ENCODE data around the gene HORMAD2. TPM values are rescaled to one million over a fixed set of nuclear protein-coding genes. Genes with fewer than 3 reads are reported as not detected.

Gene HORMAD2
- total RNA-seq, 1 experiment from 2014 or later, result not detected

DNA sequence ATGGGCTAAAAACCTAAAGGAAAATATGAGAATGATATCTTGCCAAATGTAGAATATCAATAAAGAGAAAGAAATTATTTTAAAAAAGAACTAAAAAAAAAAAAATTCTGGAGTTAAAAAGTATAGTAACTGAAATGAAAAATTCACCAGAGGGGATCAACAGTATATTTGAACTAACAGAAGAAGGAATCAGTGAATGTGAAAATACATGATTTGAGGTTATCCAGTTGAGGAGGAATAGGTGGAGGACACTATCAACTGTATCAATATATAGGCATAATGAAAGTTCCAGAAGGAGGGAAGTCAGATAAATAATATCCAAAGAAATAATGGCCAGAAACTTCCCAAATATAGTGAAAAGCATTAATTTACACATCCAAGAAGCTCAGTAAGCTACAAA is 16.1 kb upstream of the HORMAD2 start (continued):
- no peak for TF ChIP-seq ERG (CRISPR knock-in tag; IDR thresholded peaks at IDR 0.05)
- no peak for TF ChIP-seq PREB (CRISPR knock-in tag; IDR thresholded peaks at IDR 0.05; ENCODE audit: borderline replicate concordance)
- no peak for TF ChIP-seq CTCF (IDR thresholded peaks at IDR 0.05)
- TF ChIP-seq NFATC4 (CRISPR knock-in tag; IDR thresholded peaks at IDR 0.05), result no peak
- no peak for TF ChIP-seq ELF4 (CRISPR knock-in tag; IDR thresholded peaks at IDR 0.05; ENCODE audit: low read depth)

- no peak for DNase-seq (ENCODE audit: low spot score)
- Mint-ChIP-seq H3K27ac (no peak overlapping the region), H3K4me3 (no peak overlapping the region), H3K27me3 (ENCODE audit: low read depth) (peaks cover 10% of the 10 kb centered on the region), H3K9me3 (peaks cover 3% of the 10 kb centered on the region; the same call in 1 of the 2 replicates), H3K4me1 (peaks cover 8% of the 10 kb centered on the region), H3K36me3 (no peaks in the 10 kb centered on the region)
- ATAC-seq, result no peak
- POLR2A ChIA-PET, result no interaction called here
- CTCF ChIA-PET, result no interaction called here
- no peak for TF ChIP-seq ZNF532 (CRISPR knock-in tag; IDR thresholded peaks at IDR 0.05; ENCODE audit: borderline replicate concordance)
- TF ChIP-seq FOXJ3 (CRISPR knock-in tag; IDR thresholded peaks at IDR 0.05; ENCODE audit: borderline replicate concordance), result no peak
- TF ChIP-seq USF1 (CRISPR knock-in tag; IDR thresholded peaks at IDR 0.05), result no peak
- TF ChIP-seq ZNF416 (CRISPR knock-in tag; IDR thresholded peaks at IDR 0.05), result no peak
- no peak for TF ChIP-seq PREB (CRISPR knock-in tag; IDR thresholded peaks at IDR 0.05; ENCODE audit: borderline replicate concordance)
- no peak for TF ChIP-seq ZNF138 (CRISPR knock-in tag; conservative IDR thresholded peaks at IDR 0.05)
- TF ChIP-seq, protein P1, sequence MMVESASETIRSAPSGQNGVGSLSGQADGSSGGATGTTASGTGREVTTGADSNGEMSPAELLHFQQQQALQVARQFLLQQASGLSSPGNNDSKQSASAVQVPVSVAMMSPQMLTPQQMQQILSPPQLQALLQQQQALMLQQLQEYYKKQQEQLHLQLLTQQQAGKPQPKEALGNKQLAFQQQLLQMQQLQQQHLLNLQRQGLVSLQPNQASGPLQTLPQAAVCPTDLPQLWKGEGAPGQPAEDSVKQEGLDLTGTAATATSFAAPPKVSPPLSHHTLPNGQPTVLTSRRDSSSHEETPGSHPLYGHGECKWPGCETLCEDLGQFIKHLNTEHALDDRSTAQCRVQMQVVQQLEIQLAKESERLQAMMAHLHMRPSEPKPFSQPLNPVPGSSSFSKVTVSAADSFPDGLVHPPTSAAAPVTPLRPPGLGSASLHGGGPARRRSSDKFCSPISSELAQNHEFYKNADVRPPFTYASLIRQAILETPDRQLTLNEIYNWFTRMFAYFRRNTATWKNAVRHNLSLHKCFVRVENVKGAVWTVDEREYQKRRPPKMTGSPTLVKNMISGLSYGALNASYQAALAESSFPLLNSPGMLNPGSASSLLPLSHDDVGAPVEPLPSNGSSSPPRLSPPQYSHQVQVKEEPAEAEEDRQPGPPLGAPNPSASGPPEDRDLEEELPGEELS (CRISPR knock-in tag; IDR thresholded peaks at IDR 0.05), result no peak
- no peak for TF ChIP-seq ATF2 (CRISPR knock-in tag; IDR thresholded peaks at IDR 0.05; ENCODE audit: borderline replicate concordance, low read depth)
- no peak for TF ChIP-seq ELF4 (CRISPR knock-in tag; IDR thresholded peaks at IDR 0.05; ENCODE audit: low read depth)
- no peak for TF ChIP-seq SMAD4 (CRISPR knock-in tag; IDR thresholded peaks at IDR 0.05)
- no peak for TF ChIP-seq IRF2 (CRISPR knock-in tag; IDR thresholded peaks at IDR 0.05; ENCODE audit: borderline replicate concordance, low read depth)
- TF ChIP-seq ZNF317 (CRISPR knock-in tag; IDR thresholded peaks at IDR 0.05; ENCODE audit: borderline replicate concordance, low read depth), result no peak
- TF ChIP-seq, protein P2, sequence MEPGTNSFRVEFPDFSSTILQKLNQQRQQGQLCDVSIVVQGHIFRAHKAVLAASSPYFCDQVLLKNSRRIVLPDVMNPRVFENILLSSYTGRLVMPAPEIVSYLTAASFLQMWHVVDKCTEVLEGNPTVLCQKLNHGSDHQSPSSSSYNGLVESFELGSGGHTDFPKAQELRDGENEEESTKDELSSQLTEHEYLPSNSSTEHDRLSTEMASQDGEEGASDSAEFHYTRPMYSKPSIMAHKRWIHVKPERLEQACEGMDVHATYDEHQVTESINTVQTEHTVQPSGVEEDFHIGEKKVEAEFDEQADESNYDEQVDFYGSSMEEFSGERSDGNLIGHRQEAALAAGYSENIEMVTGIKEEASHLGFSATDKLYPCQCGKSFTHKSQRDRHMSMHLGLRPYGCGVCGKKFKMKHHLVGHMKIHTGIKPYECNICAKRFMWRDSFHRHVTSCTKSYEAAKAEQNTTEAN (CRISPR knock-in tag; IDR thresholded peaks at IDR 0.05), result no peak
- TF ChIP-seq, protein P3, sequence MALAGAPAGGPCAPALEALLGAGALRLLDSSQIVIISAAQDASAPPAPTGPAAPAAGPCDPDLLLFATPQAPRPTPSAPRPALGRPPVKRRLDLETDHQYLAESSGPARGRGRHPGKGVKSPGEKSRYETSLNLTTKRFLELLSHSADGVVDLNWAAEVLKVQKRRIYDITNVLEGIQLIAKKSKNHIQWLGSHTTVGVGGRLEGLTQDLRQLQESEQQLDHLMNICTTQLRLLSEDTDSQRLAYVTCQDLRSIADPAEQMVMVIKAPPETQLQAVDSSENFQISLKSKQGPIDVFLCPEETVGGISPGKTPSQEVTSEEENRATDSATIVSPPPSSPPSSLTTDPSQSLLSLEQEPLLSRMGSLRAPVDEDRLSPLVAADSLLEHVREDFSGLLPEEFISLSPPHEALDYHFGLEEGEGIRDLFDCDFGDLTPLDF (CRISPR knock-in tag; IDR thresholded peaks at IDR 0.05), result no peak
Measured at GRCh38 chr22:30073743-30074142, 6.5 kb upstream of the HORMAD2 start.
